Gastrocnemius medialis (tissue), 4 donors: ENCODE data around the gene SLC9A7.

ENCODE experiments used
- CTCF ChIP-seq, 5 experiments: fragments of 450-650 bp in 3 of 5; fragments of 200-600 bp in 2 of 5; sonication (generic) in 2 of 5; IDR thresholded peaks in 4 of 5; conservative IDR thresholded peaks in 1 of 5; 1 replicate in 4 of 5; 2 replicates in 1 of 5; pipeline ENCODE4 v1.5.1; 2016 to 2019; ENCODE audit warnings: antibody characterized with exemption in 5 of 5, mild to moderate bottlenecking in 3 of 5, moderate library complexity in 3 of 5
- POLR2A ChIP-seq, 2 donors: fragments of 450-650 bp; IDR thresholded peaks; one replicate each; pipeline ENCODE4 v1.6.1; 2017; ENCODE audit warnings: antibody characterized with exemption in 2 of 2, mild to moderate bottlenecking in 2 of 2, moderate library complexity in 2 of 2

- TF ChIP-seq POLR2A (IDR thresholded peaks at IDR 0.05) = no peak
- no peak for TF ChIP-seq CTCF (IDR thresholded peaks at IDR 0.05 in 4 of 5, conservative IDR thresholded peaks at IDR 0.05 in 1 of 5)
Observed at GRCh38 chrX:46681849-46682248, 77.1 kb downstream of the SLC9A7 start.
